ENCODE measurements around the gene IFT122. TPM values are rescaled to one million over a fixed set of nuclear protein-coding genes. Genes with fewer than 3 reads are reported as not detected.
"Not testable (repeated sequence)": the region's sequence is repeated elsewhere in the genome, so short reads cannot be mapped to it uniquely, and the experiment has no call there.

IFT122 gene
- total RNA-seq, 1 donor: 19.9 TPM

- H3K4me3 ChIP-seq (ENCODE audit: low read depth, low read length): no peak overlapping the region
Observed at GRCh38 chr3:129470861-129471260, 30.8 kb downstream of the IFT122 start.

GRCh38 chr3:129473067-129473768, 33.2 kb downstream of the IFT122 start:
- no peak overlapping the region for H3K4me3 ChIP-seq (ENCODE audit: low read depth, low read length)
- DNase-seq (ENCODE audit: low read depth): no peak
- no peak for TF ChIP-seq CTCF (IDR thresholded peaks at IDR 0.05; ENCODE audit: insufficient read depth, low read depth, low read length)

More at GRCh38 chr3:129470861-129471260, 30.8 kb downstream of the IFT122 start:
- no peak for TF ChIP-seq CTCF (IDR thresholded peaks at IDR 0.05; ENCODE audit: insufficient read depth, low read depth, low read length)
- no peak for DNase-seq (ENCODE audit: low read depth)

- TF ChIP-seq CTCF (IDR thresholded peaks at IDR 0.05; ENCODE audit: insufficient read depth, low read depth, low read length): no peak
- DNase-seq (ENCODE audit: low read depth): peak; percentile 56
- H3K4me3 ChIP-seq (ENCODE audit: low read depth, low read length): no peak overlapping the region
Observed at GRCh38 chr3:129473769-129474152, 33.7 kb downstream of the IFT122 start.

- H3K4me3 ChIP-seq (ENCODE audit: low read depth, low read length): no peak overlapping the region
- TF ChIP-seq CTCF (IDR thresholded peaks at IDR 0.05; ENCODE audit: insufficient read depth, low read depth, low read length): no peak
- DNase-seq (ENCODE audit: low read depth): no peak
Observed at GRCh38 chr3:129474984-129475804, 35.2 kb downstream of the IFT122 start.

GRCh38 chr3:129475863-129476262, 35.8 kb downstream of the IFT122 start:
- no peak for DNase-seq (ENCODE audit: low read depth)
- no peak for TF ChIP-seq CTCF (IDR thresholded peaks at IDR 0.05; ENCODE audit: insufficient read depth, low read depth, low read length)
- no peak overlapping the region for H3K4me3 ChIP-seq (ENCODE audit: low read depth, low read length)

- no peak overlapping the region for H3K4me3 ChIP-seq (ENCODE audit: low read depth, low read length)
- no peak for DNase-seq (ENCODE audit: low read depth)
- no peak for TF ChIP-seq CTCF (IDR thresholded peaks at IDR 0.05; ENCODE audit: insufficient read depth, low read depth, low read length)
Observed at GRCh38 chr3:129476586-129476985, 36.6 kb downstream of the IFT122 start.

- DNase-seq (ENCODE audit: low read depth): peak; percentile 45
- H3K4me3 ChIP-seq (ENCODE audit: low read depth, low read length): not testable (repeated sequence)
Observed at GRCh38 chr3:129481225-129481765, 41.3 kb downstream of the IFT122 start.

All from fibroblast of villous mesenchyme (primary cell).